Smooth muscle cell (in vitro differentiated cells): ENCODE data around the gene SULT1C2. TPM values are rescaled to one million over a fixed set of nuclear protein-coding genes. Genes with fewer than 3 reads are reported as not detected.

ENCODE experiments used
- DNase-seq: peaks from one replicate; lab custom pipeline; 2025; ENCODE audit not compliant: unreplicated experiment; lab: John Stamatoyannopoulos, UW
- H2AFZ ChIP-seq: fragments of 200-600 bp; sonication (generic); 2 replicates; pipeline ENCODE4 v1.6.0; 2016; ENCODE audit warnings: antibody characterized with exemption, low read depth, mild to moderate bottlenecking
- H3F3A ChIP-seq: fragments of 200-600 bp; sonication (generic); 2 replicates; pipeline ENCODE4 v1.6.0; 2017; ENCODE audit warnings: antibody characterized with exemption, low read depth
- H3K27ac ChIP-seq: fragments of 200-600 bp; sonication (generic); 2 replicates; pipeline ENCODE4 v1.5.1; 2016; ENCODE audit warnings: low read depth, mild to moderate bottlenecking
- H3K27me3 ChIP-seq: fragments of 200-600 bp; sonication (generic); 2 replicates; pipeline ENCODE4 v1.6.1; 2016; ENCODE audit warnings: low read depth, mild to moderate bottlenecking
- H3K36me3 ChIP-seq: fragments of 200-600 bp; sonication (generic); 2 replicates; pipeline ENCODE4 v1.5.1; 2016; ENCODE audit warnings: low read depth
- H3K4me1 ChIP-seq: fragments of 200-600 bp; sonication (generic); 2 replicates; pipeline ENCODE4 v1.5.1; 2016; ENCODE audit warnings: low read depth
- H3K4me2 ChIP-seq: fragments of 200-600 bp; sonication (generic); 2 replicates; pipeline ENCODE4 v1.6.0; 2016; ENCODE audit warnings: mild to moderate bottlenecking
- H3K4me3 ChIP-seq: fragments of 200-600 bp; sonication (generic); 2 replicates; pipeline ENCODE4 v1.5.1; 2016; ENCODE audit warnings: mild to moderate bottlenecking
- H3K79me2 ChIP-seq: fragments of 200-600 bp; sonication (generic); 2 replicates; pipeline ENCODE4 v1.6.0; 2016; ENCODE audit warnings: low read depth, mild to moderate bottlenecking
- H3K9ac ChIP-seq: fragments of 200-600 bp; sonication (generic); 2 replicates; pipeline ENCODE4 v1.6.0; 2016; ENCODE audit warnings: low read depth
- H3K9me3 ChIP-seq: fragments of 200-600 bp; sonication (generic); replicated peaks from 2 replicates; pipeline ENCODE4 v1.5.1; 2016; ENCODE audit warnings: low read depth
- H4K20me1 ChIP-seq: fragments of 200-600 bp; sonication (generic); 2 replicates; pipeline ENCODE4 v1.6.0; 2016; ENCODE audit warnings: low read depth
- CTCF ChIP-seq: fragments of 200-600 bp; sonication (generic); IDR thresholded peaks from 2 replicates; pipeline ENCODE4 v1.5.1; 2017; ENCODE audit warnings: borderline replicate concordance, mild to moderate bottlenecking, antibody characterized with exemption; ENCODE audit not compliant: insufficient read depth, poor library complexity, severe bottlenecking
- WGBS: methylation state at CpG from one replicate; pipeline ENCODE4 v1.1.7; 2016; ENCODE audit warnings: low lambda C conversion rate; 5-methylcytosine and 5-hydroxymethylcytosine counted together
- polyA plus RNA-seq: library from polyadenylated mRNA; unstranded; fragments of >200 nt; fragmentation: Nextera tagmentation; extraction: Ambion mirVana; gene quantifications from 2 replicates; pipeline ENCODE4 v1.2.1, GENCODE V29; 2016
- total RNA-seq: library from RNA; depleted of rRNA; stranded (reverse); fragments of >200 nt; gene quantifications from 2 replicates; pipeline ENCODE4 v1.2.3, GENCODE V29; 2014

SULT1C2 gene
- total and polyA plus RNA-seq, 2 experiments from 2014 or later, result not detected

GRCh38 chr2:108314586-108315296 is 26.0 kb downstream of the SULT1C2 start:
- H2AFZ ChIP-seq, result no peak overlapping the region
- H3K36me3 ChIP-seq, result no peaks in the 10 kb centered on the region
- peaks cover 15% of the 10 kb centered on the region for H3K4me1 ChIP-seq
- peak overlapping the region; percentile 1 for H3K4me3 ChIP-seq
- TF ChIP-seq CTCF, result no peak
- no peak overlapping the region for H3K9ac ChIP-seq
- no peaks in the 10 kb centered on the region for H4K20me1 ChIP-seq
- no peaks in the 10 kb centered on the region for H3K9me3 ChIP-seq
- H3K4me2 ChIP-seq, result peak overlapping the region; percentile 49
- WGBS, result 54% methylated on average over 3 of the region's 3 CpGs
- H3K27ac ChIP-seq, result peak overlapping the region; percentile 26
- no peaks in the 10 kb centered on the region for H3K79me2 ChIP-seq
- no peak for DNase-seq
- H3K27me3 ChIP-seq, result no peaks in the 10 kb centered on the region
- peaks cover 12% of the 10 kb centered on the region for H3F3A ChIP-seq

GRCh38 chr2:108315444-108315934 is 26.8 kb downstream of the SULT1C2 start:
- peak overlapping the region; percentile 26 for H3K27ac ChIP-seq
- H3K36me3 ChIP-seq, result no peaks in the 10 kb centered on the region
- H3K4me2 ChIP-seq, result peak overlapping the region; percentile 49
- no peaks in the 10 kb centered on the region for H3K79me2 ChIP-seq
- H4K20me1 ChIP-seq, result no peaks in the 10 kb centered on the region
- H3K9me3 ChIP-seq, result no peaks in the 10 kb centered on the region
- H2AFZ ChIP-seq, result no peak overlapping the region
- peaks cover 15% of the 10 kb centered on the region for H3K4me1 ChIP-seq
- peaks cover 12% of the 10 kb centered on the region for H3F3A ChIP-seq
- H3K27me3 ChIP-seq, result no peaks in the 10 kb centered on the region
- no peak for DNase-seq
- H3K9ac ChIP-seq, result no peak overlapping the region
- H3K4me3 ChIP-seq, result peak overlapping the region; percentile 1
- no peak for TF ChIP-seq CTCF

- TF ChIP-seq CTCF, result no peak
- peaks cover 15% of the 10 kb centered on the region for H3K4me1 ChIP-seq
- H3K27ac ChIP-seq, result peak overlapping the region; percentile 26
- H2AFZ ChIP-seq, result no peak overlapping the region
- no peak overlapping the region for H3K9ac ChIP-seq
- WGBS, result 19% methylated on average over 6 of the region's 6 CpGs
- H4K20me1 ChIP-seq, result no peaks in the 10 kb centered on the region
- H3K4me3 ChIP-seq, result no peak overlapping the region
- no peak for DNase-seq
- no peaks in the 10 kb centered on the region for H3K27me3 ChIP-seq
- no peaks in the 10 kb centered on the region for H3K79me2 ChIP-seq
- no peaks in the 10 kb centered on the region for H3K9me3 ChIP-seq
- H3K36me3 ChIP-seq, result no peaks in the 10 kb centered on the region
- H3K4me2 ChIP-seq, result peak overlapping the region; percentile 49
- H3F3A ChIP-seq, result peaks cover 12% of the 10 kb centered on the region
Measured at GRCh38 chr2:108316033-108316432, 27.3 kb downstream of the SULT1C2 start.
